HG02884 (cell line): ENCODE results near the gene GNS.

Experiments used
- ATAC-seq: cut with Tn5 transposase; IDR thresholded peaks from one replicate; pipeline ENCODE4 v1.9.1; 2021; ENCODE audit warnings: mild to moderate bottlenecking, moderate library complexity; ENCODE audit not compliant: unreplicated experiment

The GNS gene

GRCh38 chr12:64678248-64678647, 81.0 kb downstream of the GNS start:
- no peak for ATAC-seq

- no peak for ATAC-seq
Measured at GRCh38 chr12:64675795-64676194, 83.4 kb downstream of the GNS start.

DNA sequence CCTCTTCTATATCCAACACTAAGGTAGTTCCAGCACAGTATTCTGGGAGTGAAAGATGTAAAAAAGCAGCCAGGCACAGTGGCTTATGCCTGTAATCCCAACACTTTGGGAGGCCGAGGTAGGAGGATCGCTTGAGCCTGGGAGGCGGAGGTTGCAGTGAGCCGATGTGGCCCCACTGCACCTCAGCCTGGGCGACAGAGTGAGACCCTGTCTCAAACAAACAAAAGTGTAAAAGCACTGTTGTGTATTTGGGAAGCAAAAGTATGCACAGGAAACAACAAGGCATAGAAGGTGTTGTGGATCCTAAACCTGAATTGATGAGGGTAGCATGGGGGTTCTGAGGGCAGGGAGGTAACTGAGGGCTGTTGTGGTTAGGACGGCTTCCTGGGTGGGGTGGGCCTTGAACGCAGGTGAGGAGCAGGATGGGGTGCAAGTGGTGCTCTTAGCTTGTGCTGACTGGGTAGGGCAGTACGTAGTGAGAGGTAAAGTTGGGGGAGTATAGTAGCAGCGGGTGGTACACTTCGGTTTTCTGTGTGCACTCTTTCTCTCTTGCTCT, 84.8 kb downstream of the GNS start:
- ATAC-seq: no peak

DNA sequence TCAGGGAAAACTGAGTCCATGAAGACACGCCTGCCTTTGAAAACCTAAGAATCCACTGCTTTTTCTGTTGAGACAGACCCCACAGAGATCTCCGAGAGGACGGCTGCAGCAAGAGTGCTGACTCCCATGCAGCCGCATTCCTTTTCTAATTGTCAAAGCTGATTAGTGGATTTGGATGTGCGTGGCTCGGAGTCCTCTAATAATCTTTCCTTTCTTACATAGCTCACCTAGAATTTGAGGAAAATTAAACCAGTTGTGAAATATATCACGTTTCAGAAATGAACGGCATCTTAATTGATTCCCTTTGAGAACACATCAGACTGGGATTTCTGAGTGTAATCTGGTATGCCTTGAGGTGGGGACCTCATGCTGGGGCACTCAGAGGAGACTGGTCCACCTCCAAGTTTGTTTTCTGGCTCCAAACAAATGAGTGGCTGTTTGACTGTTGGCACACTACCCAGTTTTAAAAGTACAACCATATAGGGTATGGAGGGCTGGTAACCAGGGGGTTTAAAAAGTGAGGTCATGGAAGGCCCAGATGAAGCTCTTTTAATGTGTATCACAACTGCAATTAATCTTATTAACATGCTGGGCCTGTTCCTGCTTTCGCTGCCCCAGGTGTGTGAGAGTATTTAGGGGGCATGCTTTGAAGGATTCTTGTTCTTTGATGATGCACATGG, 85.6 kb downstream of the GNS start:
- ATAC-seq: no peak

DNA sequence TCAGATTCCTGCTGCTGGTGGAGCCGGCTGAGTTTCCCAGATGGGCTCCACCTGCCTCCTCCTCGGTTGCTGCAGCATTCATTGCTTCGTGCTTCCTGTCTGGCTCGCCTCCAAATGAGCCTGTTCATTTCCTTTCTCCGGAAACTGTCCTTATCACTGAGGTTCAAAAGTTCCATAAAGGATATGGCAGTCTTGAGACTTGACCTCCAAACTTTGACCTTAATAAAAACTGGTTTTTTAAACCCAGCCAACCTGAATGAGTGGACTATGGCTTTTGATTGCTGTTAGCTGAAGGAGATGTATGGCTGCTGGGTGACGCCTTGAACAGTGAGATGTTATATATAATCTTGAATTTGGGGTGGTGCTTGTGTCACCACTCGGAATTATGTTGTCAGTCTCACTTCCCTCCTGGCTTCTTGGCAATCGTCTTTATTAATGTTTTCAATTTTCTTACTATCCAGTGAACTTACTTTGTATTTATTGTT, 86.2 kb downstream of the GNS start:
- no peak for ATAC-seq

- ATAC-seq: no peak
Measured at GRCh38 chr12:64671681-64672080, 87.5 kb downstream of the GNS start.

DNA sequence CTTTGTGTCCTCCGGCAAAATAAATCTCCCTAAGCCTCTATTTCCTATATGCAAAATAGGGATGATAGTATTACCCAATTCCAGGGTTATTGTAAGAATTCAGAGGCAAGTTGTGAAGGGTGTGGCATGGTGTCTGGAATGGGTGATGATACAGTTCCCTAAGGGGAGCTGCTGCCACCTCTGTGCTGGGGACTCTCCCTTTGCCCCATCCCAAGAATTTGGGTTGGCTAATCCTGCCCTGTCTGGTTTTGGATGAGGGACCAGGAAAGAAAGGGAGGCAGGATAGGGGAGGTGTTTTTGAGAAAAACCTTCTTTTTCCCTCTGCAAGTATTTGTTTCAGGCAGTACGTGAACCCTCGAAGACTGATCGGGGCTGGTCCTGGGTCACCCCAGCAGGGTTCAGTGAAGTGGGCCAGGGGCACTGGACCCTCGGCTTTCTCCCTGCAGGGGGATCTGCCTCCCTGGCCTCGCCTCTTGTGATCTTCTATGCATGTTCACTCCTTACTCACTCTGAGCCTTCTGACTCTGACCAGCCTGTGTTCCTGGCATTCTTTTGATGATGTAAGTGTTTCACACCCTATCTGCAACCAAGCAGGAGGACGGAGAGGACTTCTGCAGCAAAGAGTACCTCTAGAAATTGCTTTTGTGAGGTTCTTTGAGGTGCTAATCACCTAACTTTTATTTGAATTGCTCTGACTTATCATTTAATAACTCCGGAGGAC, 88.1 kb downstream of the GNS start:
- ATAC-seq: no peak

DNA sequence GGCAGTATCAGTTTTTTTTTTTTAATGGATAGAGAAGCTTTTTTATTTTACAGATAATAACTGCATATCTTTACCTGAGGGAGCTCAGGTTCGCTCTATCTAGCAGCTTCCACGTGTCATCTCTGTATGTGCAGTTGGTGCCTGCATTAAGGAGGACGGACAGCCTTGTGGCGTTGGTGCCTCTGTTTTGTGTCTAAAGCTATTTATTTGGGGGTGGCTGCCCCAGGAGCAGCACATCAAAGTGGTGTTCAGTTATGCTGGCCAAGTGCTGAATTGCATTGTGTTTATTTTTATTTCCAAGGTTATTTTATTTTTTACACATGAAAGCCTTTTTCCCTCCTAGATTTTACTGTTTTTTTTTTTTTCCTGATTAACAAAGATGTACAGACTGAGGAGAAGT, 89.2 kb downstream of the GNS start:
- no peak for ATAC-seq

DNA sequence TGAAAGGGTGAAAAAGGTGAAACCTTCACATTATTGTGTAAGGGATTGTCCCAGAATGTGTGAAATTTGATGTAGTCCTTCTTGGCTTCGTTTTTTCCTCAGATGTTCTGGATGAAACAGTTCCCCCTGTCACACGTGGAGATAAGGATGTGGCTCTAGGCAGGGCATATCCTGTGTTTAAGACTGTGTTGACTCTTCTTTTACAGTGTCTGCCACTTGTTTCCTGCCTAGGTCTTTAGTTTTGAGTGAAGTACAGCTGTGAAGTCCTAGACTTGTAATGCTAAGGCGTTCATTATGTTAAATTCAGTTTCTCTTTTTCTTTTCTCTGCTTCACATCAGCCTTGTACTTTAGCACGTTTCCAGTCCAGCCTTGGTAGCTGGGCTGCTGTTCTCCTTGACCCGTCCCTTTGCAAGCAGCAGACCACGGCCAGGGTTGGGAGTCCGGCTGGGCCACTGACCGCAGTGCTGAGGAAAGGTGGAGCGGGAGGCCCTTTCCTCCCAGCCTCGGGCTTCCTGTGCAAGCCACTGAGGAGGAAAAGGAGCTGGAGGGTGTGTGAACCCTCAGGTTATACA, 89.8 kb downstream of the GNS start:
- ATAC-seq: peak; percentile 70

DNA sequence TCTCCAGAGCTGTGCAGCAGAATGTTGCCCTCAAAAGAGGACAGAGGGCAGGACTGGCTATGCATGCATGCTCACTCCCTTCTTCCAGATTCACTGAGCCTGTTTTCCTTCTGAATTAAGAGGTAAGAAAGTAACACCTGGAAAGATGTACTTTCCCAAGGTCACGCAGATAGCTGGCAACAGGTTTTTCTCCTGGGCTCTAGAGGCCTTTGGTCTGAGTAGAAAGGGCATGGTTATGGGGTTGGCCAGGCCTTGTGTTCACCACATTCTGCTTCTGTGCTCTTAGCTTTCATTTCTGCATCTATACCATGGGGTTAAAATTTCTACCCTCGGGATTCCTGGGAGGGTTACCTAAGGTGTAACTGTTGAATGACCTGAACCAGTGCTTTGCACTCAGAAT, 91.4 kb downstream of the GNS start:
- ATAC-seq: no peak

DNA sequence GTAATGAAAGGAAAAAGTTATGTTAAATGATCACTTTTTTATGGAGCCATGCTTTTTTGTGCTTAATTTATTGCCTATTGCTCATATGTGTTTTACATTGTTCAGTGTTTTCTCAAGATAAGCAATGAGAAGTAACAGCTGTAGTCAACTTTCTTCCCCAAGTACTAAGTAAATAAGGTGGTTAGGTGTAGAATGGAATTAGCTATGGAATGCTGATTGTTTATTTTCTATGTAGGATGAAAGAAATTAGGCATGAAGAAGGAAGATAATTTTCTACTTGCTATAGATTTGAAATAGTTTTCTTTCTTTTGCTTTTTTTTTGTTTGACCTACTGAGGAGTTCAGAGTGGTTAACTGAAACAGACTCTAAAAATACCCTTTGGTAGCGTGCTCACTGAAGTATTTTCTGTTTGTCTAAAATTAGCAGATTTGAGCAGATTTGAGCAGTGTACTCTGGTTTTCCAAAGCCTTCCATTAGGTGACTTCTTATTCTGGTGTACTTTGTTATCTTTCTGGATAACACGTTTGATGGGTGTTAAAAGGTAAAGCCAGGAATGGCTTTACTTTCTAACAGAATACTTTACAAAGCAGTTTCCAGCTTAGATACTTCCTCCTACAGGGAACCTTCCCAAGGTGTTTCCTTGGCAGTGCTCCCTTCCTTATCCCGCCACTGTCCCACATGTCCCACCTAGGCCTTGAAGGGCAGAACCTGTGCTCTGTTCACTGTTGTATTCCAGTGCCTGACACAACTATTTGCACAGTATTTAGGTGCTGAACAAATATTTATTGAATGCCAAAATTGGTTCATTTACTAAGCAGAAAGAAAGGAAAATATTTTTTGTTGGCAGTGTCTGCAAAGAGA, 92.9 kb downstream of the GNS start:
- ATAC-seq: peak; percentile 43

DNA sequence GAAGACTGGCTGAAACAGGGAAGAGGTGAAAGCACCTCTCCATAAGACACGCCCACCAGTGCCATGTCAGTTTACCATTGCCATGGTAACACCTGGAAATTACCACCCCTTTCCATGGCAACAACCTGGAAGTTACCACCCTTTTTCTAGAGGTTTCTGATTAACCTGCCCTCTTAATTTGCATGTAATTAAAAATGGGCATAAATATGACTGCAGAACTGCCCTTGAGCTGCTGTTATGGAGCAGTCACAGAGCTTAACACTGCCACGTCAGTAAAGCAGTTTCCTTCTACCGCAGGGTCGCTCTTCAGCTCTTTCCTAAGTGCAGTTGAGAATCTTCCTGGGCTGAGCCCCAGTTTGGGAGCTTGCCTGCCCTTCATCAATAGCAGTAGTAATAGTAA, 93.7 kb downstream of the GNS start:
- peak; percentile 25 for ATAC-seq
